Bronchial epithelial cell (primary cell): ENCODE data around the gene CBLN1. TPM values are rescaled to one million over a fixed set of nuclear protein-coding genes. Genes with fewer than 3 reads are reported as not detected.

Experiments
- DNase-seq: peaks from one replicate; pipeline ENCODE4 v3.0.0-alpha.2; 2010; ENCODE audit warnings: low read depth
- FAIRE-seq: peaks from 2 replicates; lab custom pipeline; 2011; peaks lifted over from hg19 to GRCh38; lab: Jason Lieb, UNC
- H3K27me3 ChIP-seq: 2 replicates; pipeline ENCODE4 v1.5.1; 2011; ENCODE audit warnings: low read length; ENCODE audit not compliant: control insufficient read depth, insufficient read depth
- H3K36me3 ChIP-seq: 2 replicates; pipeline ENCODE4 v1.5.1; 2011; ENCODE audit warnings: low read length; ENCODE audit not compliant: control insufficient read depth, insufficient read depth
- H3K4me3 ChIP-seq: 2 replicates; pipeline ENCODE4 v1.5.1; 2011; ENCODE audit warnings: mild to moderate bottlenecking, low read depth, low read length, control low read depth
- total RNA-seq: library from RNA; depleted of rRNA; stranded (reverse); fragments of >200 nt; gene quantifications from 2 replicates; pipeline ENCODE4 v1.2.1, GENCODE V29; 2014
- TF ChIP-seq, protein P1 (sequence below): IDR thresholded peaks from 2 replicates; pipeline ENCODE4 v1.5.1; 2011; ENCODE audit warnings: mild to moderate bottlenecking, moderate library complexity, low read length, control low read depth, inconsistent platforms; ENCODE audit not compliant: insufficient read depth, severe bottlenecking

The CBLN1 gene
- total RNA-seq, 1 donor from 2014 or later, result not detected

DNA sequence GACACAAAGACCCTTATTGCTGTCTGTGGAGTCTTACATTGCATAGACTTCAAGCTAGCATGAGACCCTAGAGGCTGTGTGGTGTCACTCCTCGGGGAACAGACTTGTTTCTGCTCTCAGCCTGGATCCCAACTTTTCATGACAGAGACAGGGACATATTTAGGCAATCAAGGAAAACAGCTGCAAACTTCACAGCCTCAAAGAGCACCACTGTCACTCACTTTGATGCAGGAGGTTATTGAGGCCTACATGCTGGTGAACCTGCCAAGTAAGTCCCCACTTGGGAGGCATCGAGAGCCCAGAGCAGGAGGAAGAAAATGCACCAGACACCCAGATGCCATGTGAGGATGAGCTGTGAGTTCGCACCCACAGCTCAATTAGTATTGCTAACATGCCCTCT is 10.3 kb downstream of the CBLN1 start:
- TF ChIP-seq, protein P1, sequence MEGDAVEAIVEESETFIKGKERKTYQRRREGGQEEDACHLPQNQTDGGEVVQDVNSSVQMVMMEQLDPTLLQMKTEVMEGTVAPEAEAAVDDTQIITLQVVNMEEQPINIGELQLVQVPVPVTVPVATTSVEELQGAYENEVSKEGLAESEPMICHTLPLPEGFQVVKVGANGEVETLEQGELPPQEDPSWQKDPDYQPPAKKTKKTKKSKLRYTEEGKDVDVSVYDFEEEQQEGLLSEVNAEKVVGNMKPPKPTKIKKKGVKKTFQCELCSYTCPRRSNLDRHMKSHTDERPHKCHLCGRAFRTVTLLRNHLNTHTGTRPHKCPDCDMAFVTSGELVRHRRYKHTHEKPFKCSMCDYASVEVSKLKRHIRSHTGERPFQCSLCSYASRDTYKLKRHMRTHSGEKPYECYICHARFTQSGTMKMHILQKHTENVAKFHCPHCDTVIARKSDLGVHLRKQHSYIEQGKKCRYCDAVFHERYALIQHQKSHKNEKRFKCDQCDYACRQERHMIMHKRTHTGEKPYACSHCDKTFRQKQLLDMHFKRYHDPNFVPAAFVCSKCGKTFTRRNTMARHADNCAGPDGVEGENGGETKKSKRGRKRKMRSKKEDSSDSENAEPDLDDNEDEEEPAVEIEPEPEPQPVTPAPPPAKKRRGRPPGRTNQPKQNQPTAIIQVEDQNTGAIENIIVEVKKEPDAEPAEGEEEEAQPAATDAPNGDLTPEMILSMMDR, result no peak
- Histone ChIP-seq H3K36me3 (no peaks in the 10 kb centered on the region), H3K4me3 (no peak overlapping the region), H3K27me3 (peaks cover 6% of the 10 kb centered on the region)
- DNase-seq (no peak), FAIRE-seq (no peak)

DNA sequence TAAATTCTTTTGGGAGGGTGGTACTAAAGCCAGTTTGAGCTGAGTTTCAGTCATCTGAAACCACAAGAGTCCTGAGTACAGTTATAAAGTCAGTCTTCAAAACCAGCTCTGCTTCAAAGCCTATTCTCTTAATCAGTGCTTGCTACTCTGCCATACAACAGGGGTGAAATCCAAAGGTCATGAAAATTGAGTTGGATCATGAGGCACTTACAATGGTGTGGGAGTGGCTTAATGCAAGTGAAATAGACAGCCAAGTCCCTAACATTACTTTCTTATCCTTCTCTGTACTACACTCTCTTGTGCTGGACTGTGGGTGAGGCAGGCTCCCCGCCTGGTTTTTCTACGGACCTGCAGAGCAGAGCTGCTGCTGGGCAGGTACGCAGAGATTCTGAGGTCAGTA is 12.4 kb downstream of the CBLN1 start:
- FAIRE-seq, result no peak
- Histone ChIP-seq H3K36me3 (no peaks in the 10 kb centered on the region), H3K4me3 (no peak overlapping the region), H3K27me3 (no peaks in the 10 kb centered on the region)
- TF ChIP-seq, protein P1, result no peak
- DNase-seq, result no peak

DNA sequence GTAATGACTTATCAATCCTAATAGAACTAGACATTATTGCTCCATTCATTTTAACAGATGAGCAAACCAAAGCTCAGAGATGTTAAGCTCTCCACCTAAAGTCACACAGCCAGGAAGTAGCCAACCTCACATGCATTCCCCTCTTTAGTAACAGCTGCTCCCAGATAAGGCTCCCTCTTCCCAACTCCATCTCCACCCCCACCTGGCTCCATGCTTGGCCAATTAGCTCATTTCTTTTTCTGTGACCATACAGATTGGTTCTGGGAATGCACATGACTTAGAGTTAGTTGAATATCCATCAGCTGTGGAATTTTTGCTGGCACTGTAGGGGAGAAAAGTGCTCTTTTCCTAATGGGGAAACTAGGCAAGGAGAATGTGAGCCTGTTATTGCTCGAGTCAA is 13.0 kb downstream of the CBLN1 start:
- Histone ChIP-seq H3K27me3 (no peaks in the 10 kb centered on the region), H3K36me3 (no peaks in the 10 kb centered on the region), H3K4me3 (no peak overlapping the region)
- DNase-seq, result no peak
- TF ChIP-seq, protein P1, result no peak
- FAIRE-seq, result no peak

DNA sequence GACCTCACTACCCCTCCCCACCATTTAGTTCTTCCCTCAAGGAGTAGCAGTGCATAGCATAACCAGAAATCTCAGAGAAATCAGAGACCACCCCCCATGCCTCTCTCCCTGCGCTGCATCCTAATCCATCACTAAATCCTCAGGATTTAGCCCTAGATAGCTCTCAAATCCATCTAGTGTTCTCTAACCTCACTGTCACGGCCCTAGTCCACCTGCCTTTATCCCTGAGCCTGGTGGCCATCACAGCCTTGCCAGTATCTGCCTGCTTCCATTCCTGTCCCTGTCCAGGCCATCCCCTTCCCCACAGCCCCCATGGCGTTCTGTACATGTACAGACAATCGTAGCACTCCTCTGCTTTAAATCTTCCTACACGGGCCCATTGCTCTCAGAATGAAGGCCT is 19.1 kb downstream of the CBLN1 start:
- FAIRE-seq (peak; percentile 28), DNase-seq (no peak)
- no peak overlapping the region for H3K4me3 ChIP-seq
- H3K27me3 ChIP-seq, result no peaks in the 10 kb centered on the region
- no peaks in the 10 kb centered on the region for H3K36me3 ChIP-seq
- TF ChIP-seq, protein P1, result no peak

DNA sequence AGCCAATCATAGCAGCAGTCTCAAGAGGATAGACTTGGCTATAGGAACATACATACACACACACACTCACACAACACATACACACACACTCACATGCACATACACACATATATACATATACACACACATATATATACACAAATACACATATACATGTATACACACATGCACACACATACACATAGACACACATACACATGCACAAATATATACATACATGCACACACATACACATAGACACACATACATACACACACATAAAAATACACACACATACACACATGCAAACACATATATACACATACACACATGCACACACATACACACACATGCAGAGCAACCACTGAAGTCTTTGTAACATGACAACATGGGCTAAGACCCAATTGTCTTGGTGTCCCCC is 19.7 kb downstream of the CBLN1 start:
- FAIRE-seq (no peak), DNase-seq (no peak)
- TF ChIP-seq, protein P1, result no peak

DNA sequence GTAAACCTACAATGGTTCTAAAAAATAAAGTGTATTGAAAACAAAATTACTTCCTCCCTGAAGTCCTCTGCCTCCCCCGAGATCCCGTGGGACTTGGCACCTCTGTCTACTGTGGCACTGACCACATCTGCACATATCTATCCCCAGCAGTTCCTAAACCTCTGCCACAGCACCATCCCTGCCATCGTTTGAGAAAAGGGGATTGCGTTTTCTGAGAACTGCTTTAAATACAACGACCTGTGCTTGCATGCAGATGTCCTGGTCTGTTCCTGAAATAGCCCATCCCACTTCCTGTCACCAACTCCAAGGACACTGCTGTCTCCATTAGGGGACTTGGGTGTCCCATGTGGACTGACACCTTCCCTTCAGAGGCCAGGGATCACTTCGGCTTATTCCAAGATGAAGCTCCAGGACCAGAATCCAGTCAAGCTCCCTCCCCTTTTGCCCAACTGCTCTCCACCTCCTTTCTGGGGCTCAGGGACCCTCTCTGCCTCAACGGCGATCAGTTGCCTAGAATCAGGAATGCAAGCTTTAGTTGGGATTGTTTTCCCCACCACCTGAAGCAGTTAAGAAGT is 20.6 kb downstream of the CBLN1 start:
- TF ChIP-seq, protein P1, result no peak
- Histone ChIP-seq H3K4me3 (no peak overlapping the region), H3K27me3 (no peaks in the 10 kb centered on the region), H3K36me3 (no peaks in the 10 kb centered on the region)
- DNase-seq (no peak), FAIRE-seq (no peak)

More for the DNA sequence above, 19.7 kb downstream of the CBLN1 start:
- Histone ChIP-seq H3K27me3 (no peaks in the 10 kb centered on the region), H3K36me3 (no peaks in the 10 kb centered on the region), H3K4me3 (no peak overlapping the region)
